Measurements from ENCODE around the gene TRNT1.

TRNT1 gene

GRCh38 chr3:3179407-3180094 is 52.8 kb downstream of the TRNT1 start, which contains the start of gene CRBN:
TSS of gene CRBN (minus strand) at chr3:3179691. CDS start at chr3:3179687, 4 bp downstream.
- peak; percentile 63 for DNase-seq

DNA sequence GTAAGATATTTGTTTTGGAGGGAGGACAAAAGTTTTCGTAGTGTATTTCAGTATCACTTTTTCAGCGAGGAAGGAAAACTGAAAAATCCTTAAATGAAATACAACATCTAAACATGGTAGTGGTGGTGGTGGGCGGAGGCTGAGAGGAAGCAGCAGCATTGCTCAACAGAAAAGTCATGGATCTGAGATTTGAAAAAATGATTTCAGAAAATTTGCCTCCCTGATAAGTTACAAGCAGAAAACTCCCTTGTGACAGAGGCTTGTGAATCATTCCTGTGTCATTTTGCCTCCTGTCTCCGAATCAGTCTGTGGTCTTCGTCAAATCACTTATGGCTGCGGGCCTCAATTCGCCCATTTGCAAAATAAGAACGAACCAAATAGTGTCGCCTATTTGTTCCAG is 53.7 kb downstream of the TRNT1 start:
- DNase-seq, result no peak

DNA sequence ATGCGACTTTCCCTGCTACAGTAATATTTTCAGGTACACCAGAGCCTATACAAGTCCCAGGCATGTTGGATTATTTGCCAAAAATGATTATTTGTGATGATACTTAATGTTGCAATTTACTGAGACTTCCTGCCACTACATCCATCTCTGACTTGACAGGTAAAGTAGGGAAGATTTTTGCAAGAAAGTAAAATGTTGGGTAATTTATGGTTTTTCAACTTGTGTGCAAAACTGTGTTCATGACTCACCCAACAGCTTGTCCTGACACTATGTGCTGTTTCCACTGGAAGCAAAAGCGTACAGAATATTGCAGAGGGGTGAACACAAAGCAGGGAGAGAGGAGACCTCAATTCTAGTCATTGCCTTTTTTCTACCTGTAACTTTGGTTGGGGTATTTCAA is 58.1 kb downstream of the TRNT1 start:
- no peak for DNase-seq

GRCh38 chr3:3189102-3189727 is 62.5 kb downstream of the TRNT1 start:
- no peak for DNase-seq

DNA sequence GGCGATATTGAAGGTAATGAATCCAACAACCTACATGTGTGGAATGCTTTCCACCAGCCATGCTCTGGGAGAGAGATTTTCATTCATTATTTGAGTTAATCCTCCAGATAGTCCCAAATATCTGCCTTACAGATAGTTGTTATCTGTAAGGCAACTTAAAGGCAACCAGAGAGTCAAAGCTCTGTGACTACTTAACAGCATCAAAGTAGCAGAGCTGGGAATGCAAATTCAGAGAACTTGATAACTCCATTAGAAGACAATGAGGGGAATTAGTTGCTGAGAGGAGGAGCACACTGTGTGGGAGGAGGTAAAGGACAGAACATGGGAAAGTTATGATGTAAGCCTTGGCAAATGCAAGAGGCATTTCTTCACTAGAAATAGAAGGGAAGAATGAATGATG is 63.2 kb downstream of the TRNT1 start:
- no peak for DNase-seq

DNA sequence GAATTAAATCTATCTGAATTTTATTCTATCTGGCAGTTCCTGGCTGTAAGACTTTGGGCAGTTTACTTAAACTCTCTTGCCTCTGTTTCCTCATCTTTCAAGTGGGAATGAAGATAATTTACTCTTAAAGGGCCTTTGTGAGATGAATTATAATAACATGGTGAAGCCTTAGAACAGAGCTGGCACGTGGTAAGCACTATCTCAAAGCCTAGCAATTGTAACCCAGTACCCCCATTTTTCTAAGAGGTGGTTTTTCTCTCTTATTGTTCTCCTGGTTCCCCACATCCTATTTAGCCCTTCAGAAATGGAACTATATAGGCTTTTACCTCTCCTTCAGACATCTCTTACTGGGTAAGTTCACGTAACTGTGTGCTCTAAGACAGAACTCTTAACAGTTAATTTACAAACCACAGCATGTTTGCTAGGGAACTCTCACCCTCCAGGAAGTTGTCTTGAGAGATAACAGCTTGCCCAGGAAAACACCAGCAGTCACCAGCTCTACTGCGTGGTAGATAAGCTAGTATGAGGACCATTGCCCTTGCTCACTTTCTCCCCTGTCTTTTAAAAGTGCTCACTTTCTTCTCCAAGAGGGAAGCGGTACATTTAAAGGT is 65.0 kb downstream of the TRNT1 start:
- no peak for DNase-seq

- DNase-seq, result no peak
Observed at GRCh38 chr3:3192286-3192675, 65.5 kb downstream of the TRNT1 start.

- DNase-seq, result no peak
Observed at GRCh38 chr3:3194861-3195260, 68.1 kb downstream of the TRNT1 start.

GRCh38 chr3:3196148-3196861 is 69.6 kb downstream of the TRNT1 start:
- DNase-seq, result peak; percentile 0

Data from NCI-H2171 treated with DMSO at 0.1 percent for 48 hours (cell line).